Cortex of kidney (tissue), 1 donor: ENCODE results near the gene CD14.
"Not testable (repeated sequence)": the region's sequence is repeated elsewhere in the genome, so short reads cannot be mapped to it uniquely, and the experiment has no call there.

Source experiments
- DNase-seq: peaks from one replicate; lab custom pipeline; 2025; lab: John Stamatoyannopoulos, UW

Gene CD14

DNA sequence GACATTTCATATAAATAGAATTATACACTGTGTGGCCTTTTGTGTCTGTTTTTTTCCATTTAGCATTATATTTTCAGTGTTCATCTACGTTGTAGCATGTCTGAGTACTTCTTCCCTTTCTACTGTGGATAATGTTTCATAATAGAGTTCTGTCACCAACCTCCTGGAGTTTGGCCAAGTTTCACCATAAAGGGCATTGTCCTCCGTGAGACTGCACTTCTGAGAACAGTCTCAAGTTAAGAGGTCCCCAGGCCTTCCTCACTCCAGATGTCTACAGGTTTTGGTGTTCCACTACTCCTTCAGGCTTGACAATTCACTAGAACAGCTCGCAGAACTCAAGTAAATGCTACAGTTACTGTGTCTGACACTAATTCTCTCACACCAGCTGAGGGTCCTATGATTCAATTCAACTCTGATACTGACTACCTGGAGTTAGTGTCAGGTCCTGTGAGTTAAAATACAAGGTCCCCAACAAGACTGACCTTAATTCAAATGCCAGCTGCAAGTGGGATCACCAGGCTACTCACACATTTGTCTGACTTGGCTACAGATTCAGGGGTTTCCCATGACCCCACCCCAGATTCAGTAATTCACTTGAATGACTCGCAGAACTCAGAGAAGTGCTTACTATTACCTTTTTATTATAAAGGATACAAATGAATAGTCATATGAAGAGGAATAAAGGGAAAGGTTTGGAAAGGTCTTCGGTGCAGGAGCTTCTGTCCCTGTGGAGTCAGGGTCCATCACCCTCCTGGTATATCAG is 37.3 kb downstream of the CD14 start:
- no peak for DNase-seq

DNA sequence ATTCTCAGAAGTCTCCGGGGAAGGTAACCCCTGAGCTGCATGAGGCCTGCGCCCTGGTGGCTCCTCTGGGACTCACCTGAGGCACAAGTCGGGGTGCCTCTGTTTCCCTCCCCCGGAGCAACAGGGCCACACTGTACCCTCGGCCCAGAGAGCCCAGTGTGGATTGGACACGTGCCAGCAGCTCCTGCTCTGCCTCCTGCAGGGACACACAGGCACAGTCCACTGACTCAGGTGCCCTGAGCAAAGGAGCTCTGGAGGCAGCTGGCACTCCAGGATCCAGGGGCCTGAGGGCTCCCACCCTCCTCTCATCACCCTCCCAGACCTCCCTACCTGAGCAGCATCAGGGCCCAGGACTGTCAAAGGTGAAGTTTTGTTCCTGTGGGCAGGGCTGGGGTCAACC is 38.8 kb downstream of the CD14 start:
- DNase-seq = no peak

DNA sequence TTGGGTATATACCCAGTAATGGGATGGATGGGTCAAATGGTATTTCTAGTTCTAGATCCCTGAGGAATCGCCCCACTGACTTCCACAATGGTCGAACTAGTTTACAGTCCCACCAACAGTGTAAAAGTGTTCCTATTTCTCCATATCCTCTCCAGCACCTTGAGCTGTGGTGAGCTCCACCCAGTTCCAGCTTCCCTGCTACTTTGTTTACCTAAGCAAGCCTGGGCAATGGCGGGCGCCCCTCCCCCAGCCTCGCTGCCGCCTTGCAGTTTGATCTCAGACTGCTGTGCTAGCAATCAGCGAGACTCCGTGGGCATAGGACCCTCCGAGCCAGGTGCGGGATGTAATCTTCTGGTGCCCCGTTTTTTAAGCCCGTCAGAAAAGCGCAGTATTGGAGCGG is 39.9 kb downstream of the CD14 start:
- not testable (repeated sequence) for DNase-seq

DNA sequence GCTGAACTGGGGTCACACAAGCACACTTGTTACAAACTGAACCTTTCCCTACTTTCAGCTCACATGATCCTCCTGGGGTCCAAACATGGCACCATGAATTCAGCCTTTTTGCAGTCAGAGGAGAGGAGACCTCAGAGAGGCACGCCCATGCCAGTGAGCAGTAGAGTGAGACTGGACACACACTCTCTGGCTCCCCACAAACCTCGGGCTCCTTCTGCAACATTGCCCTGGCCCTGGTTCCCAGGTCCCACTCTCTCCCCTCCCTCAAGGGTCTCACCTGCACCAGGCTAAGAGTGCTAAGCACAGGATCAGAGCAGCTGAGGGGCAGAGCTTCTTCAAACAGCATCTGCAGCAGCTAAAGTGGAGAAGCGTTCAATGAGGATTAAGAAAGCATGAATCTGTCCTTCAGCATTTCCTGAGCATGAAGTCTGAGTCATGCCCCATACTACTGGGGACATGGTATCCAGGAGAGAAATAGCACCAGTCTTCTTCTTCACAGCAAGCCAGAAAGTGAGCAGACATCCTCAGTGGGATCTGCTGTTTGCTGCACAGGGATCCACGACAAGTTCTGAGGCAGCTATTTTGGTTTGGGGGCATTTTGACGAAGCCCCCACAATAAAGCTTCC is 41.1 kb downstream of the CD14 start:
- no peak for DNase-seq

DNA sequence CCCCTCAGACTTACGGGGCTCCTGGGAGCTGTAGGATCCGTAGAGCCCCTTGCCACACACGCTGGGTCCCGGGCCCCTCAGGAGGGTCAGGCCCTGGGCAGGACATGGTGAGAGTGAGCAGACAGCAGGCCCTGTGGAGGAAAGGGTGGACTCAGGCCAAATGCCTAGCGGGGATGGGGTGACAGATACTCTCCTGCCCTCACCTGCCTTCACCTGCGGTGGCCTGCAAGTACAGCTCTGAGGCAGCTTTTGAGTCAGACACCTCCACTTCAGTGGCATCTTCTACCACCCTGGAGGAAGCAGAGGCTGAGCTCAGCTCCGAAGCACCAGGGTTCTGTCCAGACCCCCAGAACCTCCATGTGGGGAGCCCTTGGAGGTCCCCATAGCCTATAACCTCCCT is 42.1 kb downstream of the CD14 start:
- no peak for DNase-seq

DNA sequence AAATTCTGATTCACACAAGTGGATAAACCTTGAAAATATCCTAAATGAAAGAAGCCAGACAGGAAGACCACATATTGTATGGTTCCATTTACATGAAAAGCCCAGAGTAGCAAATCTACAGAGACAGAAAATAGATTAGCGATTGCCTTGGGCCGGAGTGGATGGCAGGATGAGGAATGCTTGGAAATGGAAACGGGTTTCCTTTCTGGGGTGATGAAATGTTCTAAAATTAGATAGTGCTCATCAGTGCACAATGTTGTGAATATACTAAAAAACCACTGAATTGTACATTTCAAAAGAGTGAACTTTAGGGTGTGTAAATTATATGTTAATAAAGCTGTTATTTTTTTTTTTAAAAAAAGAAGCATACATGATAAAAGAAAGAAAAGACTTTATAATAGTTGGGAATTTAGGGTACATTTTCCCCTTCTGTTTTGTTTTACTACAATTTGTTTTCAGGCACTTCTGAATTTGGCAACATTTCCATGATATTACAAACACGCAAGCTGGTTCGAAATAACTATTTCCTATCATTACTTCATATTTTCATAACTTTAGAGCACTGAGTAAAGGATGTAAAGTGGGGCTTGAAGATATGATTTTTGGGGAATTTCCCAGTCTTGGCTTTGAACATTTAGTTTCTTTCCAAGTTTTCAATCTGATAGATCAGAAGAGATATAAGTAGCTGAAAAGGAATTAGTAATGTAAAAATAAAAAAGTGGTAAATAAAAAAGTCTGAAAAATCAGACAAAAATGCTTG is 44.5 kb downstream of the CD14 start:
- DNase-seq = no peak

DNA sequence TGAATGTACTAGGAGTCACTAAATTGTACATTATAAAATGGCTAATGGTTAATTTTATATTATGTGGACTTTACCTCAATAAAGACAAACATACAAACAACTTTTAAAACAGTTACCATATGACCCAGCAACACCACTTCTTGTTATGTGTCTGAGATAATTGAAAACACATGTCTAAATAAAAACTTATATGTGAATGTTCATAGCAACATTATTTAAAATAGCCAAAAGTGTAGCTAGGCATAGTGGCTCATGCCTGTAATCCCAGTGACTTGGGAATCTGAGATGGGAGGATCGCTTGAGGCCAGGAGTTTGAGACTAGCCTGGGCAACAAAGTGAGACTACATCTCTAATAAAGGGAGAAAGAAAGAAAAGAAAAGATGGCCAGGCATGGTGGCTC is 45.5 kb downstream of the CD14 start:
- DNase-seq = no peak
